Globus pallidus (tissue), 1 donor: ENCODE measurements around the gene WWTR1.

Experiments used
- DNase-seq: peaks from one replicate; pipeline ENCODE4 v3.0.0-alpha.2; 2015; ENCODE audit warnings: low spot score

WWTR1 gene

DNA sequence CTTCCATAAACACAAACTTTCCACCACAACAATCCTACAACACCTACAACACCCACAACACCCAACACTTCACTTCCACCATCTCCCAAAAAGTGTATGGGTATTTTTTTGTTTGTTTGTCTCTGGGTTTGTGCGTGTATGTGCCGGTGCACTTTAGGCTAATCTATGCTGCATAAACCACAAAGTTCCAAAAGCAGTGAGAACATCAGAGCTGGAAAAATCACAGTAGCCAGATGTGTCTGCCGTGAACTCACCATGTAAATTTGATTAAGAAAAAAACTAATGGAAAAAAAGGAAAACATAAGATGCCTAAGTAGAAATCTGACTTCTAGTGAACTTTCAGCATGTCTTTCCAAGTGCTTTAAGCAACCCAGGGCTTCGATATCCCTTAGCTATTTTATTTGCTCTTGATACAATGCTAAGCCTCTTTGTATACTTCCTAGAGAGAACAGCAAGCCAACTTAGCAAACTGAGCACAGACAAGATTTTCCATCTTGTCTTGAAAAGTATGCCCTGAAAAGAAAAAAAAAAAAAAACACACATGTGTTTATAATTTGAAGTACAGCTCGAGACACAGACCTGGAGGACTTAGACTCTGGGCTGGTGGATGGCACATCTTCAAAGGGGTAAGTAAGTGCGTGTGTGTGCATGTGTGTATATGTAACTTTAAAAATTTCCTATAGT, 91.4 kb downstream of the WWTR1 start:
- DNase-seq, result no peak

DNA sequence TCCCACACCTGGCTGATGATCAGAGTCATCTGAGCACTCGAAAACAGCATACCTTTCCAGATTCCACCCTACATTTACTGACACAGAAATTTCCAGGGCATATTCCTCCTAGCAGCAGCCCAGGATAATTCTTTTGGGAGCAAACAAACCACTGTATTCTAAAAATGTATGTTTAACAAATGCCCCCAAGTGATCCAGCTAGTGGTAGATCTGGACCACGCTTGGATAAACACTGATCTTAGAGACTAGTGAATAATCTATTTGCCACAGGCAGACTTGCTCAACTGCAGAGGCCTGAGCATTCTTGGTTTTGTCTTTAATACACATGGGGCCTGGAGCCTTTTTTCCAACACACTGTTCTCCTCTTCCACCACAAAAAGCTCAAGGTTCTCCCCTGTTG, 93.7 kb downstream of the WWTR1 start:
- DNase-seq, result no peak

DNA sequence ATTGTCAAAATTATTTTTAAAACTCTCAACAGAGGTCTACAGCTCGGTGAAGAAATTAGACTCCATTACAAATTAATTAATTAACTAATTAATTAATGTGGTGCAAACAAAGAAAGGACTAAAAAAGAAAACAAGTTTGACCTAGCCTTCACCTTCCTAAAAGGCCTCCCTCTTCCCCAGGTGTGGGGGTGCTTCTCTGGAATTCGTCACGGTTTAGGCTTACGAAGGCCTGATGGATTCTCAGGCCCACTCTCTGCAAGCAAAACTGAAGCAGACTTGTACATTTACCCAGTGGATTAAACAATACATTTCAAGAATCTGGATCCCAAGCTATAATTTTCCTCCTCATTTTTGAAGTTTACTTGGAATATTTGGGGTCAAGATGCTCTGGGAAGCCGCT, 94.7 kb downstream of the WWTR1 start:
- DNase-seq, result no peak

DNA sequence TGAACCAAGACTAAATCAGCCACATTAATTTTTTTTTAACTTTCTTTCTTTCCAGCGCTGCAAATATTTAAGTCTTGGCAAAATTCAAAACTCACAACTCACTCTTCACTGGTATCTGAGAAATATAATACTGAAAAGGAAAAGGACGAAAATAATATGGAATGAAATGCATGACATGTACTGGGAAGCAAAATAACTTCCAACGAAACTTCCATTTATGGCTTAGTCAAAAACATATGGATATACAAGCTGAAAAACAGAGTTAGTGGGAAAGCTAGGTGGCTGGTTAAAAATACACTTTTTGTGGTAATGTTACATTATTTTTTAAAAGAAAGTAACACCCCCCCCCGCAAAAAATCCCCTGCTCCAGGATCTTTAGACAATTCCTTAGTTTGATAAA, 97.2 kb downstream of the WWTR1 start:
- no peak for DNase-seq

DNA sequence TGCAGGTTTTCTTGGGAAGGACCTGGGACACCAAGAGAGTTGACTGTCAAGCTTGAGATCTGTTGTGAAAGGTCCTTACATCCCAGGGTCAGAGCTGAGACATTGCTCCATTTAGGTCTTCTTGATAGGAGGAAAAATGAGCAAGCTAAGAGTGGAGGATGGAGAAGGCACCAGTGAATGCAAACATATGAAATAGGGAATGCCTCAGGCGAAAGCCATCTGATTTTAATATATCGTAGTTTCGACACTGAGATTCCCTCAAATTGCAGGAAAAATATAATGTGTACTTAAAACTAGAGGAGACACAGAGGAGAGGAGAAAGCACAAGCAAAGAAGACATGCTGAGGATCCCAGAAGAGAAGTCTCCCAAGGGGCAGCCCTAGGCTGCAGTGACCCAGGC, 97.8 kb downstream of the WWTR1 start:
- DNase-seq, result no peak

- no peak for DNase-seq
These were observed 98.3 kb downstream of the WWTR1 start for GRCh38 chr3:149559525-149559924.

GRCh38 chr3:149555927-149556326, 101.9 kb downstream of the WWTR1 start:
- DNase-seq, result no peak

DNA sequence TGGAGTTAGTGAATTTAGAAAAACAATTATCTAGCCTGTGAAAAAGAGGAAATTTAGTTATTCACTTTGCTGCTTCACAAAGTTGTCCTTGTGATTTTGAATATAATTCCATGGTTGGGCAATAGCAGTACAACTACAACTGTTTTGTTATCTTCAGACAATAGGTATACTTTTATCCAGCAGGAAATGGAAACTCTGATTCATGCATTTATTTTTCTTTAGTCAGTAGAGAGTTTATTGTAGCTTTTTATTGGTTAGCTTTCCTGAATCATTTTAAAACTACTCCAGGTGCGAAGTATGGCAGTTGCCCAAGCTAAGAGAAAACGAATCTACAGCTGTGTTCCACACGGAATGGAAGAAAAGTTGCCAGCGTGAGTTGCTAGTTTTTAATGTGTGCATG, 103.0 kb downstream of the WWTR1 start:
- DNase-seq, result no peak

DNA sequence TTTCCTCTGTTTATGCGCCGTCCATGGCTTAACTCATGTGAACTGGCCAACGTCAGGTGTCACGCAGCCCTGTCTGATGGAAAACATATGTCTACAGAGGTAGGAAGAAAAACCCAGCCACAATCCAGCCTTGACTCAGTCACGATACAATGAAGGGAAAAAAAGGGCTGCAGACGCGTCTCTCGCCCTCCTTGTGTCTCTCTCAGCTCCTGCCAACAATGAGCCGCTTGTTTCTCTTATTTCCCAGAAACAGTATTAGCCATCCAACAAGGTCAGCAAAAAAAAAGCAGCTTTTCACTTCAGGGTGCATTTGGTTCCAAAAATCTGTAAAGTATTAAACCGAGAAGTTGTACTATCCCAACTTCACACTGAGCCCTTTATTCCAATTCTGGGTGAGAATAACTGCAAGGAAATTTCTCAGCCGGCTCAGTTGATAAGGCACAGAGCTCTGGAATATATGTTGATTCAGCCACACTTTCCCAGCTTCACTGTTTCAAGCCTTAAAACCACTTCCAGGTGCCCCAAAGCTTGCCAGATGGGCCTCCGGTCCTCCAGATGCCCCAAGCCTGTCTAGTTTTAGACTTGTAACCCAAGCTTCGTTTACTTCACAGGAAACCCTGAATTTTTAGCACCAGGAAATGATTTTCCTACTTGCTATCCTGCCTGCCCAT, 103.9 kb downstream of the WWTR1 start:
- DNase-seq, result peak; percentile 78

DNA sequence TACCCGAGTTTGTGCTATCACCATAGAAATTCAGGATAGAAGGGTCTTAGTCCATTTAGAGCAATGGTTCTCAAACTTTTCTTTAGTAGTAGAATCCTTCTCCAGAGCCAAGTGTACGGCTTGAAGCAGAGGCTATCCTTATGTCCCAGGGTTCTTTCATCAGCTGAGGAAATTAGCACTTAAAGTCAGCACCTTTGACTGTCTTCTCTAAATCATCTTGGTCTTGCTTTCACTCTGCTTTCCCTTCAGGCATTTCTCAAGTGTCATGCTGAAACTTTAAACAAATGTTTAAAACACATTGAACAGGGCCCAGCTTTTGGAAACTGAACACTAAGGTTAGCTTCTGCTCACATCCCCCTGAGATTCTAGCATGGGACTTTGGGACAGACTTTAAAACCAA, 105.1 kb downstream of the WWTR1 start:
- no peak for DNase-seq

- no peak for DNase-seq
These were observed 106.3 kb downstream of the WWTR1 start for GRCh38 chr3:149551500-149551899.

- DNase-seq, result no peak
These were observed 109.2 kb downstream of the WWTR1 start for GRCh38 chr3:149548669-149549065.

DNA sequence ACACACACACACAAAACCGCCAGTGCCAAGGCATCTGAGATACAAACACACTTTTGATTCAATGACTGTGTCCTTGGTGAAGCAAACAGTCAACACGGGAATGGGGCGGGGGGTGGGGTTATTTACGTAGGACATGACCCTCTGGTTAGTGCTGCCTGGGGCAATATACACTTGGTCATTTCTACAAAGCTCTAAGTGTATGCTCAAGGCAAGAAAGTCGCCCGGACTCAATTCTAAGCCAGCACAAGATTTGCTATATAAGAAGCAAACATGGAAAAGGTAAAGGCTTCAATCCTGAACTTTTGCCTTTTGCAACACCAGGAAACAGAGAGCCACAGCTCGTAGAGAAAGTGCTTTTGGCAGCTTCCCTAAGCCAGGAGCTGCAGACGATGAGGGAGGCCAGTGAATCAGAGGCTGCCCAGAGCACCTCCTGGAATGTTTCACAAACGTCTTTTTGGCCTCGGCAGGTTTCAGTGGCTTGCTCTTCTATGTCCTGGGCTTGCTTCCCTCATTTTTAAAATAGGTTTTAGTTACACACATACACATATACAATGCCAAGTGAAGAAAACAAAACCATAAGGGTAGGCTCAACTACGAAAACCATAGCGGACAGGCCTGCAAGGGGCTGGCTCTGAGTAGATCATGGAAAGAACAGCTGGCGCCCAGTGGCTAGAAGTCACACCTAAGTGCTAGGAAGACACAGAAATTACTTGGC, 109.7 kb downstream of the WWTR1 start:
- DNase-seq, result no peak

- DNase-seq, result peak; percentile 70
These were observed 110.4 kb downstream of the WWTR1 start for GRCh38 chr3:149547413-149547812.

- DNase-seq, result no peak
These were observed 112.8 kb downstream of the WWTR1 start for GRCh38 chr3:149545049-149545448.

DNA sequence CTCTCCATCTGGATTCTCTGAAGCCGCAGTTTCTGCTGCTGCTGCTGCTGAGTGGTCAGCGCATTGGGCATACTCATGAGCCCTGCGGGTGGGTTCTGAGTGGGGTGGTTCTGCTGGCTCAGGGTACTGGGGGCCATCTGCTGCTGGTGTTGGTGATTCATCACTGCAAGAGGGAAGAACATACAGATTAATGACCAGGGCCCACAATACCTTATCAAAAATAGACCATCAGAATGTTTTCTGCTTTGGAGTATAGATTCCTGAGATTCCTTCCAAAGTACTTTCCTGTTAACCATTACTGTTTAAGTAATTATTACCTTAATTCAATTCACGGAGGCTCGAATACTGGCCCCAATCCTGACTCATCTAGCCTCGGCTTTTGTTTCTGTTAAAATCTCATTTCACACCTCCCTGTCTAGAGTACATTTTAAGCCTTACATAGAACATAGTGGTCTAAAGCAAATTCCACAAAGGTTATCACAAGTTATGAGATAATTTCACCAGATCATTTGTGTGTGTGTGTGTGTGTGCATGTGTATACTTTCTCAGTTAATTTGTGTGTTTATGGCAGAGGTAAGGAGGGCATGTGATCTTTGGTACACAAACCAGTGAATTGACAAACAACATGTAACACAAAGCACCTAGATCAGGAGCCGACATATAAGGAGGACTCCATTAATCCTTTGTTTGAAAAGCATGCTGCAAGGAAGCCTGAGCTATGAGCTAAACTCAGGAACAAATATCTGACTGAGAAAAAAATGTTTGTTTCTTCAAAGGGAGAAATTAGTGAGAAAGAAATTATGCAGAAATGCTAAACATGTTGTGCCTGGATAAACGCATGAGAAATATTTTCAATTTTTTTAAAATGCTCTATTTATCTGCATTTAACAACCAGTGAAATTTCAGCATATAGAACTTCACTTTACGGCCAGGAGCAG, 115.2 kb downstream of the WWTR1 start:
- DNase-seq, result no peak

DNA sequence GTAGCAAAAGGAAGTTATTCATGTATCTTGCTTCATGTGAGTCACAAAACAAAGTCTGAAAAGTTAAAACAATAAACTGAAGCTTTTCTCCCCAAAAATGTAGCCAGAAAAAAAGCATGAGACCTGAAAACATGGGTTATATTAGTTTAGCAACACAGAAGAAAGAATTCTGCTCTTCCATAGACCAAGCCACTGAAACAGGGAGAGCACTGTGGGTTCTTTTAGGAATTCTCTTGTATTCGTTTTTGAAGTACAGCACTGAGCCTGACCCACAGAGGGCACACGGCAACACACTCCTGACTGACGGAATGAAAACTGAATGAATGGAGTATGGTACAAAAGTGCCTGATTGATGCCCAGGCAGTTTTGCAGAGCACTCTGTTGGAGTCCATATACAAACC, 116.7 kb downstream of the WWTR1 start:
- no peak for DNase-seq

GRCh38 chr3:149538371-149538770, 119.5 kb downstream of the WWTR1 start:
- no peak for DNase-seq

GRCh38 chr3:149536429-149536828, 121.4 kb downstream of the WWTR1 start:
- no peak for DNase-seq

- no peak for DNase-seq
These were observed 122.5 kb downstream of the WWTR1 start for GRCh38 chr3:149535333-149535685.

- peak; percentile 72 for DNase-seq
These were observed 123.0 kb downstream of the WWTR1 start for GRCh38 chr3:149534671-149535332.

GRCh38 chr3:149534082-149534481, 123.7 kb downstream of the WWTR1 start:
- DNase-seq, result no peak
